HG03571 (cell line): ENCODE measurements around the gene ZNF277.

Source experiments
- ATAC-seq: cut with Tn5 transposase; IDR thresholded peaks from one replicate; pipeline ENCODE4 v1.9.1; 2021; ENCODE audit not compliant: unreplicated experiment

The ZNF277 gene

DNA sequence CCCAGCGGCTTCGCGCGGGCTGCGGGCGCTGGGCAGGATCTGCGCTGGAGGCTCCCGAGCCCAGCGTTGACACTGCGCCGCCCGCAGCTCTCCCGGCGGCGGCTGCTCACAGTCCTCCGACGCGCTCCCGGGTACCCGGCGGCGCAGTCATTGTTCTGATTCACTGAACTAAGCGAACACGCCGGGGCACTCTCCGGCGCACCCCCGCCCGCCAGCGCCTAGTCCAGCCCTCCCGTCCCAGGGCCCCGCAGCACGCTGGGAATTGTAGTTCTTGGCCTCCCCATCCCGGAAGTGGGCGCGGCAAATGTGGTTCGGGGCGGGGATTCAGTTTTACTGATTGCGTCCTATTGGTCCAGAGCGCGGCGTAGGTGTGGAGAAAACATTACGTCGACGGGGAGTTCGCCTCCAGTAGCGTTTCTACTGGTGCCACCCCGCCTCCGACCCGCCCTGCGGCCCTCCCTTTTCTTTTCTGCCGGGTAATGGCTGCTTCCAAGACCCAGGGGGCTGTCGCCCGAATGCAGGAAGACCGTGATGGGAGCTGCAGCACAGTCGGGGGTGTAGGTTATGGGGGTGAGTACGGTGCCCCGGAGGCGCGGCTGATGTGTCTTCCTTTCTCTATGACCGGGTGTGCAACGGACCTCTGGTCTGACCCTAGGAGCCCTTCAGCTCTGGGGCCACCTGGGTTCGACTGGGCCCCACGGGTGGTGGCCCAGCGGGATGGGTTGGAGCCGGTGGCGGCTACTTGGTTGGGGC is at the start of gene ZNF277, which contains the start of gene DOCK4:
Gene ZNF277, plus strand, starts transcription at position 458 of the 753 bp plus-strand sequence. Its CDS starts 22 bp downstream, at position 480.
Gene DOCK4, minus strand, starts transcription at position 162 of the 753 bp plus-strand sequence. CDS start 261 bp downstream, outside the sequence.
- ATAC-seq = peak; percentile 94

GRCh38 chr7:112157072-112157471 is 49.4 kb upstream of the ZNF277 start:
- ATAC-seq = no peak

DNA sequence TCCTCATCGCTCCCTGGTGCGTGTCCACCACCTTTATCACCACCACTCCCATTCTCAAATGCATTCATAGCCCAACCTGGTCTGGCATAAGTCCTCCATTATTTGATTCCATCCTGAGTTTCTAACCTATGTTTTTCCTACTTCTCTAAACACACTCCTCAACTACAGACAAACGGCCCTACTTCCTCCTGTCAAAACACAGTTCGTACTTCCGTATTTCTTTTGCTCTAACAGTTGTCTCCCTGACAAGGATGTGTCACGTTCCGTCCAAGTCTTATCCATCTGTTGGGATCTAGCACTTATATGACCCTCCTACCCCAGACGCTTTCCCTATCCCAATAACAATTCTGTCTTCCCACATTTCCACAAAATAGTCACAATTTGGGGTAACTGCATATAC is 47.1 kb upstream of the ZNF277 start:
- no peak for ATAC-seq

- no peak for ATAC-seq
Measured at GRCh38 chr7:112160130-112160770, 46.2 kb upstream of the ZNF277 start.

DNA sequence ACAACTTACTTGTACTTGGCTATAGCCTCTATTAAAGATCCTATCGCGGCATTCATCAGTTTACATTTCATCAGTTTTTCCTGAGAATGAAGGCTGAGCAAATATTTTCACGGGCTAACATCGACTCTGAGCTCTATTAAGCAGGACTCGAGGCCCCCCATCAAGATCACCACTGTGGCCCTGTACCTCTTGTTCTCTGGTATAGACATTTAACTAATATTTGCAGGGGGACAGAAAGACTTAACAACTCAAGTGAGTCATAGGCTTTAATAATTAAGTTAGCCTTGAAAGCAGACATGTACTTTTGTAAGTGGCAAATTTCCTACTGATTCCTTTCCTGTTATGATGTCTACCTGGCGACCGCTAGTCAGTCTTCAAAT is 45.7 kb upstream of the ZNF277 start:
- no peak for ATAC-seq

GRCh38 chr7:112161253-112162141 is 45.0 kb upstream of the ZNF277 start:
- ATAC-seq = no peak

GRCh38 chr7:112162142-112162766 is 44.2 kb upstream of the ZNF277 start:
- no peak for ATAC-seq

GRCh38 chr7:112162784-112163506 is 43.5 kb upstream of the ZNF277 start:
- ATAC-seq = no peak

DNA sequence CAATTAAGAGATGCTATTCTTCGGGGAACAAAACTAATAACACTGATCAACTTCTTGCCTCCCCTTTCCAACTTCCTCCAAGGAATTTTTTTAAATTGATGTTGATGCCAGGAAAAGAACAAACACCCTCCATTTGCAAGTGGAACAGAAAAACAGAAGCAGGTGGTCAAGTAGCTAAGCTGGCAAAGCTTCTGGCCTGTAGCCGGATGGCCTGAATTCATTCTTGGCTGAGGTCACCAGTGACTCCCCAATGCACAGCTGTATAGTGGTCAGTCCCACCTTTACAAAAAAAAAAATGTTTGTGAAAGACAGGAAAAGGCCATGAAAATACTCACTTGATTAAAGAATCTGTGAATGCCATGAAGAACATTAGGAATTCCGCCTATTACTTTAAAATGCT is 39.3 kb upstream of the ZNF277 start:
- no peak for ATAC-seq

DNA sequence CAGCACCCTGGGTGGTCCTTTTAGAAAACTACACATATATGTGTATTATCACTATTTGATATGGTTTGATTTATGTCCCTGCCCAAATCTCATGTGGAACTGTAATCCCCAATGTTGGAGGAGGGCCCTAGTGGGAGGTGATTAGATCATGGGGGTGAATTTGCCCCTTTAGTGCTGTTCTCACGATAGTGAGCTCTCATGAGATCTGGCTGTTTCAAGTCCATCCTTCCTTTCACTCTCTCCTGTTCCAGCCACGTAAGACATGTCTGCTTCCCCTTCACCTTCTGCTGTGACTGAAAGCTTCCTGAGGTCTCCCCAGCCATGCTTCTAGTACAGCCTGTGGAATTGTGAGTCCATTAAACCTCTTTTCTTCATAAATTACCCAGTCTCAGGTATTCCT is 37.6 kb upstream of the ZNF277 start:
- ATAC-seq = no peak

GRCh38 chr7:112171673-112172072 is 34.8 kb upstream of the ZNF277 start:
- ATAC-seq = no peak

DNA sequence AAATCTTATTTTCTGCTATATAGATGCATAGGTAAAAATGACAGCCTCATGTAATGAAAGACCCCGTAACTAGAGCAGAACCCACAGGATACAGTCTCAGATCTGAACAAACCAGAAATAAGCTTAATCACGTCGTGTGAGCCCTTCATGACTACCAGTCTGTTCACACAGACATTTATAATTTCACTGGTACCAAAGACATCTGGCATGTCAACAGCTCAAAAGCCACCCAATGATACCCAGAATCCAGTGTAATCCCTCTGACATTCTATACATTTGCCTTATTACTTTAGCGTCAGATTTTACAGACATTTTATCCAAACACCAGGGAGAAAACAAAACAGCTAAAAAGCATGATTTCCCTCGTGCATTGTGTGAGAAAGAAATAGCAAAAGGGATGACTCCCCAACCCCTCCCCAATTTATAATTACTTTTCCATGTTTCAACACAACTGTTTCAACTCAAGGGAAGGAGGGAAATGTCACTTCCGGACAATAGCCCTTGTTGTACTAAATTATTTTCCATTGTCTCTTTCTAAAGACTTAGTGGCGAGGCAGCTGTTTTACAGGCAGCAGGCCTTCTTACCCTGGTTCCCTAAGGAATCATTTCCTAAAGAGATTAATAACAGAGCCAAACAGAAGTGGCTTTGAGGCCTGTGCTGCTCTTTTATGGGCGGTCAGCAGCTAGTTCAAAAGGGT is 33.5 kb upstream of the ZNF277 start:
- ATAC-seq = no peak

DNA sequence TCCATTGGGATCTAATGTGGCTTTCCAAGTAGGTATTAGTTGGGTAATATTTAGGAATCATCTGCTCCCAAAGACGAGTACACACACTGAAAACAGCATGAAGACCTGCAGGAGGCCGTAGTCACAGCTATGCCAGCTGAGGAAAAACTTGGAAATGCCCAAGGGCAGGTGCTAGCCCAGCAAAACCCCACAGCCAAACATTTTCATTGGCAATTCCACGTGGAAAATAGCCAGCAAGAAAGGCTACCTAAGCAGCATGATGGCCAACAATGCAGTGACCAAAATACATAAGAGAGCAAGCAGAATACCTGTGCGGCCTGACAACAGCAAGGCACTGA is 33.0 kb upstream of the ZNF277 start:
- ATAC-seq = no peak

GRCh38 chr7:112174192-112174591 is 32.3 kb upstream of the ZNF277 start:
- ATAC-seq = no peak

DNA sequence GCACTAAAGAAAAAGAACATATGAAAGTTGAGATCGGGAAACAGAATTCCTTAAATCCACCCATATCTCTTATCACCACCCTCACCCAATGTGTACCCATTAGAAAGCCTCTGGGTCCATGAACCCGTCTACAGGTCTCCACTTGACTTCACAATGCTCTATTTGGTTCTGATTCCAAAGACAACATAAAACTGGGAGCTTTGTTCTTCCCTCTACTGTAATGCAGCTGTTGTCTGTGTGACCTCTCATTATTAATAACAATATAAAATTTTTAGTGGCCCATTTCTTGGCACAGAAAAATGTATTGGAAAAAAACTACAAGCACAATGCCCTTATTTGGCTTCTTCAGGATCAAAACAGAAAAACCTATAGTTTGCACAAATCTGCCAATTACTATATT is 30.3 kb upstream of the ZNF277 start:
- no peak for ATAC-seq

- ATAC-seq = no peak
Measured at GRCh38 chr7:112176693-112177415, 29.6 kb upstream of the ZNF277 start.

DNA sequence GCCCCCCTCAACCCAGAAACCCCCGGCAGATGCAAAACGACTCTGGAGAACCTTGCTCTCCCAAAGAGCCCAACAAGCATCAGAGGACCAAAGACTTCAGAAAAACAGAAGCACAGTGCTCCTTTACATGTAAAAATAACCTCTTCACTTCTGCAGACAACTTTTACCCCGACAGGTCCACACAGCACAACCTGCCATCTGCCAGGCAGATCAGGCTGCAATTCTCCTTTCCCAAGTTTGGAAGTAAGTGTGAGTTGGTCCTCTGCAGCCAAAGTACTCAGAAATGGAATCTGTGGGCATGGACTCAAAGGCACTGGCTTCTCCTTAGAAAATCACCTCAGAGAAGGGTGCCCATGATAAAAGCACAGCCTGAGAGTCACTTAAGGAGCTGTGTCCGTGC is 26.3 kb upstream of the ZNF277 start:
- ATAC-seq = no peak

- ATAC-seq = no peak
Measured at GRCh38 chr7:112182749-112183148, 23.7 kb upstream of the ZNF277 start.

DNA sequence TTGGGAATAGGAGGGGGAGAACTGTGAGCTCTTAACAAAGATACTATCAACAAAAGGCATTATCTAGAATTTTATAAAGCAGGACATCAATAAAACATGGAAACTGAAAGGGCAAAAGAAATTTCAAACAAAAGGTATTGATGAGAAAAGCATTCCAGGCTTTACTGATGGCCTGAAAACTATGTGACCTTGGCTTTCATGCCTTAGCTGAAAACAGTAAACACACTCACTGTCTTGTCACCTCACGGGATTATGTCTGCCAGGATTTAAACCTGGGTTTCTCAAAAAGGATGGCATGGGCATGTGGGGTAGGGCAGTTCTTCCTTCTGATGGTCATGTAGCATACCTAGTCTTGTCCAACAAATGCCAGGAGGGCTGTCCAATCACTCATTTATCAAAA is 23.2 kb upstream of the ZNF277 start:
- no peak for ATAC-seq
